HG03108 (cell line): ENCODE measurements around the gene FAM135A.

Experiments used
- ATAC-seq: cut with Tn5 transposase; IDR thresholded peaks from one replicate; pipeline ENCODE4 v1.9.1; 2021; ENCODE audit warnings: moderate library complexity; ENCODE audit not compliant: unreplicated experiment

Gene FAM135A

DNA sequence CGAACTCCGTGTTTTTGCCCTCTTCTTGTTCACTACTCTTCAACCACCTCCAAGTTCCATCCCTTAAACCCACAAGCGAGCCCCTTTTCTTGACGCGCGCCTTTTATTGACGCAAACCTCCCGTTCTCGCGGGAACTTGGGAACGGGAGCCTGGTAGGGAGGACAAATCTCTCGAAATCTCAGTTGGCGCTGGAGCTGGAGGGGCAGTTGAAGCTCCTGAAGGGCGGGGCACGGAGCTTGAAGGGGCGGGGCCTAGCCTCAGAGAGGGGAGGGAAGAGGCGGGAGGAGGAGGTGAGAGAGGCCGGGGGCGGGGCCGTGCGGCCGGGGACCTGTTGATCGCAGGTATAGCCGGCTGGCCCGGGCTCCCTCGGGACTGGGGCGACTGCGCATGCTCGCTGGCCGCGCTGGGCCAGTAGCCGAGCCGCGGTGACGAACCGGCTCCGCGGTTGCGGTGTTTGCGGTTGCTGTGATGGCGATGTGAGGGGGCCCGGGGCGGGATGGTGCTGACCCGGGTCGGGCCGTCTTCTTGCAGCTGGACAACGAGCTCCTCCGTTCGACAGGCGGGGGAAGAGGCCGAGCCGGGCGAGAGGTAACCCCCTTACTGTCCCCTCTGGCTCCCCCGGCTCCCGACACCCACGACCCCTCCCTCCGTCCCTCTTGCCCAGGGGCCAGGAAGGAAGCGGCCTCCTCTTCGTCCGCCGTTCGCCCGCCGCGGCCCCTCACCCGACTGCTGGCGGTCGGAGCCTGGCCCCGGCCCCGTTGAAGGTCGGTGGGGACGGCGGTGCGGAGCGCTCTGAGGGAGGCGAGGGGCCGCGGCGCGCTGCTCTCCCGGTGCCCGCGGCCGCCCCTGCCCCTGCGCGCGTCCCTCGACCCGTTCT, at the start of gene FAM135A:
Gene FAM135A, plus strand, starts transcription at position 395 of the 878 bp plus-strand sequence. CDS start 14,835 bp downstream, outside the sequence.
- ATAC-seq: peak; percentile 85

DNA sequence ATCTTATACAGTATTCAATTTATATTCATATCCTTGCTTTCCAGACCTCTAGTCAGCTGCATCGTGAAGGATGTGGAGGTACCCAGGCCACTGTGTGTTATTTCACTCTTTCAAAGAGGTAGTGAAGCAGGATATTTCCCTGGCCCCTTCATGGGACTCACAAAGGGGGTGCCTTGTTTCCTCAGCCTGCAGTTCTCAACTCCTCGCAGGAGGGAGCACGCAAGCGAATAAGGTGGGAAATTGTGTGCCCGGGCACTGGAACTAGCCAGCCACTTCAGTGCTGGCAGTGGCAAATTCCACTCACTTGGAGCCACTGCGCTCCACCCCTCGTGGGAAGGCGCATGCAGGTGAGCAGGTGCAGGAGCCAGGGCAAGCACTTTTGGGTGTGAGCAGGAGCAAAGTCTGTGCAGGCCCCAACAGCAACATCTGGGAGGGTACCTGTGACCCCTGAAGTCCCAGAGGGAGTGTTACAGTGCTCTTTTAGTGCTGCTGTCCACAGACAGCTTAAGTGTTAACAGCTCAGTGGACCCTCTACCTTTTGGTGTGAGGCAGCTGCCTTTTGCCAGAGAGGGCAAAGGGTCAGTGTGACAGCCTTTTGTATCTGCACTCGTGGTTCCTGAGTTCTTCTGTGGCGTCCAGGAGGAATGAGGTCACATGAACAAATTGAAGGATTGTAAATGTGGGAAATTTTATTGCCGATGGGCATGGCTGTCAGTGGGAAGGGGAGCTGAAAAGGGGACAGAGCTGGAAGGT, 49.4 kb upstream of the FAM135A start:
- no peak for ATAC-seq

DNA sequence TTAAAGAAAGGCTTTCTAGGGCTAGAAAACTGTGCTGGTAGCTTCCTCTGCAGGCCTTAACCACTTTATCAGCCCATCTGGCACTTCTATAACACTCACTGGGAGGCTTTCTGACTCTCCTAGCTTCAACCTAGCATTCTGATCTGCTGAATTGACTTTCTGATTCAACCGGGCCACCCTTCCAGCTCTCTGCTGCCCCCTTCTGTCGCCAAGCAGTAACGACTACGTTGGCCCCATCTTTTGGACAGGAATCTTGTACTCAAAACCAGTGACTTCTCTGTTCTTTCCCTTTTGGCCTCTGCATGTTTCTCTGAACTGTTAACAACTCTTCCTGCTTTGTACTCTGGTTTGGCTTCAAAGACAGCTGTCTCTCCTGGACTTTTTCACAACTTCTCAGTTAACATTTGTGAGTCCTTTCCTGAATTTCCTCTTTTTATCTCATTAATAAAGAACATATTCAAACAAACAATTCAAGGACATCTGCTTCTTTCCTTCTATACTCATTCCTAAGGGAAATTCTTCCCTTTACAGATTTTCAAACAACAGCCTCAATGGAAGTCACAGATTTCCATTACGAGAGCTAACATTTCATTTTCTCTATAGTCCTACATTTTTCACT, 43.9 kb upstream of the FAM135A start:
- no peak for ATAC-seq

DNA sequence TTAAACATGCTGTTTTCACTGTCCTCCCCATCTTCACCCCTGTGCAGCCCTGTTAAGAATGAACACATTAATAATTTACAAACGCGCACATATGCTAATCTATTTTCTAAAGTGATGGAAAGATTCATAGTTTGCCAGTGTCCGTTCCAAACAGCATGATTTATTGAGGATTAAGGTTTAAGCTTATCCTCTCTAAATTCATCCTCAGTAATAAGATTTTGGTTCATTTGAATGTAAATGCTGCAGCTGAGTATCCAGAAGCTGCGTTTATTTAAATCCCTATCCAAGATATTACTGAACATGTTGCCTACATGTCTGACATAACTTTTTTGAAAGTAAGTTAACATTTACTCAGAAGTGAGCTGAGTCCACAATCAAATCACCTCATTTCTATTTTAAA, 42.8 kb upstream of the FAM135A start:
- no peak for ATAC-seq

DNA sequence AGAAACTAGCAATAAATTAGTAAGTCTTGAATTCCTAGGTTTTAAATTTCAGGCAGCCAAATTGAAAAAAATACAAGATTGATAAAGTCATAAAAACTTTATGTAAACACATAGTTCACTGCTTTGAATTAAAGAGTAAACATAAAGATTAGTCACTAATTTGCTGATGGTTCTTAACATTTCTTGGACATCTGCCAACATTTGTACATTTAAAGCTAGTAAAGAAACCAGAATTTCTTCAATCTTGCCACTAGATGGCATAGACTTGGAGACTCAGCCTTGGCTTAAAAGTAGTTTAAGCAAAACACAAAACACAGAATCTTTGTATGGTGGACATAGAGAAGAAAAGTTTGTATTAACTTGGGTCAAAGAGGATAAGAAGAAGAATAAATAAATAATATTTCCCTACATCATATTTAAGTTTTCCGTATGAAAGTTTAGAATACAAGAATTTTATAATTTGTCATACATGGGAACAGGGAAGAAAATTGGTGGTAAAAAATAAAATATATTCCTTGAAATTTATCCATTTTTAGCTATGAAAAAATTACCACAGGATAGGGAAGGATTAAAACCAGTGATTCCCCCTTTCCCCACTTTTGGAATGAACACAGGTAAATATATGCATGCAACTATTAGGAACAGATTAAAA, 41.7 kb upstream of the FAM135A start:
- ATAC-seq: peak; percentile 47

DNA sequence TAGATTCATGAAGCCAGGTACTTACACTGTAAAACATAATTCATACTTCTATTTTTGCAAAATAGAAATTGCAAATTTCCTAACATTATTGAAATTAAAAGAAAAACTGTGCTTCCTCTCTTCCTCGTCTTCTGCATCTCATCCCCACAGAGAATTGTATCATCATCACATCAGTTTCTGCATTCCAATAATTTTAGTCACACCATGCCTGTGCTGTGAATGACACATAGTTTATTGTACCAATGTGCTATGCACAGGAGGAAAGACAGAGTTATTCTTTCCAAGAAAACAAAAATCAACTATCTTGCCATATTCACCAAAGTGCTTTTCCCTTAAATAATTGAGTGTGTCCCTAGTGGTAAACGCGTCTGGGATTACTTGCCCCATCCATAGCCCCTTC, 38.1 kb upstream of the FAM135A start:
- no peak for ATAC-seq

DNA sequence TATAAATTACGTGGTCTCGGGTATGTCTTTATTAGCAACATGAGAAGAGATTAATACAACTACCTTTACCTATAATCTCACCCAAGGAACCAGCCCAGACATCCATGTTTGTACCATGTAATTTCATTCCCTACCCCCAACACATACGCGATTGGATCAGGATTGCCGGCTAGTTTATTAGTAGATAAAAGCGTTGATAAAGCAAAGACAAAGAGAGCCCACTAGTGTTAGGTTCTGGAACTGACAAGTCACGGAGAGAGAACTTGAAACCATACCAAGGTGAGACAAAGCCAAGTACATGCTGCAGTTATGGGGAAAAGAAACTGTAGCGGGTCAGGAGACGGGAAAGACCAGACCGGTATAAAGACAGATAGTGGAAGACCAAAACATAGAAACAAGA, 37.4 kb upstream of the FAM135A start:
- ATAC-seq: no peak

DNA sequence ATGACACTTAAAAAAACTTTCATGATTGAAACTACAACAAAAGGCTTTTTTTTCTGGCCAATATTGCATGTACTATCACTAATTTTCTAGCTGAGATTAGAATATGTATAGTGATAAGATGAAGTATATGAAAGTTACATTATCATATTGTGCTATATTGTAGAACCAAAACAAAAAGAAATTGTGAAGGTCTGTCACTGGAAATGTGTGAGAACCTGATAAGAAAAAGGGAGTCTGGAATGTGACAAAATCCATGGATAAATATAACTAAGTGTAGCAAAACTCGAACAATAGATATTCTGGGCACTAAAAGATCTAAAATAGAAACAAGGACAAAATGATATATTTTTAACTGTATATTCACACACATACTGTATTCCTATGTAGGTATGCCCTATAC, 36.7 kb upstream of the FAM135A start:
- no peak for ATAC-seq

DNA sequence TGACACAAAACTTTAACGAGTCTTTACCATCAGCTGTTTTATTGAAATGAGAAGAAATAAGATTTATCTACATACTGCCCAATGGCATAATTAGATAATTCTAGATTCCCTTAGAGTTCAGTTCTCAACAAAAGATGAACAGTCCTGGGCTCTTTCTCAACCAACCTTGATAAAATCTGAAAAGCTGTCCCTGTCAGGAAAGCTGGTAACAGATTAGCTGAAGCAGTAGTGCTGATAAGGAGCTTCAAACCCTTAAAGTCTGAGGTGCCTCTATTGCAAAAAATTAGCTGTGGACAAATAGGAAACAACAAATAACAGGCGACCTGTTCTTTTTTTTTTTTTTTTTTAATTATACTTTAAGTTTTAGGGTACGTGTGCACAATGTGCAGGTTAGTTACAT, 35.9 kb upstream of the FAM135A start:
- no peak for ATAC-seq

DNA sequence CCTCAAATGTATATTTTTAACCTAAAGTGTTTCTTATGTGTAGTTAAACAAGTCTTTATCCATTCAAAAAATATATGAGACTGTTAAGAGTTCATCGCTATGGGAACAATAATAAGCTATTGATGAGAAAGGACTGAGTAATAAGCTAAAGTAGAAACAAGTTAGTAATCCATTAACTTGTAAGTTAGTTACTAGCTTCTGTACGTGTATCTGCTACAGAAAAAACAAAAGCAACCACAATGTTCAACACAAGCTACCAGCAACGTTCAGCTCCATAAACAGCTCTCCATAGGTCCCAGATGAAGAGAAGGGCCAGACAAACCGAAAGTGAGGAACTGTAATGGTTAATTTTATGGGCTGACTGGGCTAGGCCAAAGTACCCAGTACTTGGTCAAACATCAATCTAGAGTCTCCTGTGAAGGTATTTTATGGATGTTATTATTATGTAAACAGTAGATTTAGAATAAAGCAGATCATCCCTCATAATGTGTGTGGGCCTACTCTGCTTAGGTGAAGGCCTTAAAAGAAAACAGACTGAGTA, 33.8 kb upstream of the FAM135A start:
- no peak for ATAC-seq

DNA sequence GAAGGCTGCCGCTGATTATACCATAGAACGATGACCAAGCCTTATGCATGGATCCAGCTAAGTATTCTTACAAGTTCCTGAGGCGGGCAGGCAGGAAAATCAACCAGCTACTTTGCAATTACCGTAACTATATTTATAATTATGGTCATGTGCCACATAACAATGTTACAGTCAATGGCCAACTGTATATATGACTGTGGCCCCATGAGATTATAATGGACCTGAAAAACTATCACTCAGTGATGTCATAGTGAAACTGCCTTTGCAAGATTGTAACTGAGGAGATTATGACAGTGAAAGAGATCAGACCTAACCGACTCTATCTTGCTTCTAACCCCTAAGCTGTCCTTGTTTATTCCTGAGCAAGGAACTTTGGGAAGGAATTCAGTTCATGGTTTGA, 33.1 kb upstream of the FAM135A start:
- ATAC-seq: peak; percentile 81

DNA sequence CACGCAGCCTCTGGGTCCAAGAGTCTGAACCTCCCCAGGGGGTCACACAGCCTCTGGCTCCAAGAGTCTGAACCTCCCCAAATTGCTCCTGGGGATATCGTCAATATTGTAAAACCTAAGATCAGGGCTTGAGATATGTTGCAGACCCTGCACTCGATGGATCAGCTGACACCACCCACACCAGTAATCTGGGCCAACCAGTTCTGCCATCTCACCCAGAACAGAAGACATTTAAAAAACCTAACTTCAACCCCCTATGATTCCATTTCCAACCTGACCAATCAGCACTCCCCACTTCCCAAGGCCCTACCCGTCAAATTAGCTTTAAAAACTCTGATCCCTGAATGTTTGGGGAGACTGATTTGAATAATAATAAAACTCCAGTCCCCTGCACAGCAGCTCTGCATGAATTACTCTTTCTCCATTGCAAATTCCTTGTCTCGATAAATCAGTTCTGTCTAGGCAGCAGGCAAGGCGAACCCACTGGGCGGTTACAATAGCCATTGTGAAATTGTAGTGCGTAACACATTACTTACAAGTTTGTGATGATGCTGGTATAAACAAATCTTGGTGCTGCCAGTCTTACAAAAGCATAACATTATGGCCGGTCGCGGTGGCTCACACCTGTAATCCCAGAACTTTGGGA, 32.4 kb upstream of the FAM135A start:
- no peak for ATAC-seq

DNA sequence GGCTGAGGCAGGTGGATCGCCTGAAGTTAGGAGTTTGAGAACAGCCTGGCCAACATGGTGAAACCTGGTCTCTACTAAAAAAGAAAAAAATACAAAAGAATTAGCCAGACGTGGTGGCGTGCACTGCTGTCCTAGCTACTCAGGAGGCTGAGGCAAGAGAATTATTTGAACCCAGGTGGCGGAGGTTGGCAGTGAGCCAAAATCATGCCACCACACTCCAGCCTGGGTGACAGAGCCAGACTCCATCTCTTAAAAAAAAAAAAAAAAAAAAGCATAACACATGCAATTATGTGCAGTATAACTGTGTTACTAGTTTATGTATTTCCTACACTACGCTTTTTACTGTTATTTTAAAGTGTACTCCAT, 31.9 kb upstream of the FAM135A start:
- no peak for ATAC-seq

DNA sequence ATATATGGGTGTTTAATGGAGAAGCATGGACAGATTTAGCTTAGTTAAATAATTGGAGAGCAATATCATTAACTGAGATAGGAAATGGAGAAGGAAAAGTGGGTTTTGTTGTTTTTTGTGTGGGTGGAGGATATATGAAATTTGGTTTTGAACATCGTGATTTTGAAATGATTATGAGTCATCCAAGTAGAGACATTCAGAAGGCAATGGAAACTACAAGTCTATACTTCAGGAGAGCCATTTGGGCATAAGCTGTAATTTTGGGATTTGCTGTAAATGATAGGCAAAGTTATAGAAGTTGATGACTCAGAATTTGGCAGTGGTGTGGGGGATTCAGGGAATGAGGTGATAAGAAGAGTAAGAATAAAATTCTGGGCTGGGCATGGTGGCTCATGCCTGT, 27.4 kb upstream of the FAM135A start:
- ATAC-seq: no peak

DNA sequence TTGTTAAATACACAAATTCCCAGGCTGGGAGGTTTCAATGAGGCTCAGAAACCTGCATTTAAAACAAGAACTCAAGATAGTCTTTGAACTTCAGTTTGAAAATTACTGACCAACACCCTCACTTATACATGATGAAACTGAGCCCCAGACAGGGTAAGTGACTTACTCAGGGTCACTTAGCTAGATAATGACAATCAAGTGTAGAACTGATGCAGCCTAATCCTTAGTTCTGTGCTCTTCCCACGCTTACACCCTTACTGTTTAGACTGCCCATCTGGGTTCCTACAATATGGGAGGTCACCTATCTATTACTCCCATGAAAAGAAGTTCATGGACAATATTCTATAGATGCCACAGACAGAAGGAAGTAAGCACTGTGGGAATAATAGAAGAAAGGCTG, 24.5 kb upstream of the FAM135A start:
- ATAC-seq: no peak

DNA sequence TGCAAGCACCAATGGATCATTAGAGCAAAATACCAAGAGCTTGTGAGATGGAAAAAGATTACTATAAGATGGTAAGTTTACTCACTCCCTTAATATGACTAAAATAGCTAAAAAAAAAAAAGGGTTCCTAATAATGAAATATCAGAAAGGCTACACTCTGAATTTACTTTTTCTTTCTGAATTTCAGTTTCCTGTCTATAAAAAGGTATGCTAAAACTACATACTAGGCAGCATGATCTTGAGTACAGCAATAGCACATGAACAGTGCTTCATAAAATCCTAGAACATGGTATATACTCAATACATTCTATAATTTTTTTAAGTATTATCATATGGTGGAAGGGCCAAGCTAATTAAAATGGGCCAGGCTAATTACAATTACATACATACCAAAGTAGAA, 24.0 kb upstream of the FAM135A start:
- no peak for ATAC-seq

DNA sequence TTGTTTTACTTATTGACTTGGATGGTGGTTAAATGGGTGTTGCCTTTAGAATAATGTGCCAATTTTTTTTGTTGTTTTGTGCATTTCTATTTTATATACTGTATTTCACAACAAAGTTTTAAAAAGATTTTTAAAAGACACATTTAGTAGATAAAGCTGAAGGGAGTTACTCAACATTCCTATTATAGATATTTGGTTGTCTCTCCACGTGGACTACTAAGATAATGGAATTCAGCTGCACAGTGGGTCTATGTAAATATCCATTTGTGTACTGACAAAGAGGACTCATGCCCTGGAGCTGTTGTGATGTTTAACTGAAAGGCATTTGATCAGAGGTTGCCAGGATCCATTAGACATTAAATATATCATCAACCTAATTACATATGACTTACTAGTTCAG, 23.2 kb upstream of the FAM135A start:
- ATAC-seq: no peak

DNA sequence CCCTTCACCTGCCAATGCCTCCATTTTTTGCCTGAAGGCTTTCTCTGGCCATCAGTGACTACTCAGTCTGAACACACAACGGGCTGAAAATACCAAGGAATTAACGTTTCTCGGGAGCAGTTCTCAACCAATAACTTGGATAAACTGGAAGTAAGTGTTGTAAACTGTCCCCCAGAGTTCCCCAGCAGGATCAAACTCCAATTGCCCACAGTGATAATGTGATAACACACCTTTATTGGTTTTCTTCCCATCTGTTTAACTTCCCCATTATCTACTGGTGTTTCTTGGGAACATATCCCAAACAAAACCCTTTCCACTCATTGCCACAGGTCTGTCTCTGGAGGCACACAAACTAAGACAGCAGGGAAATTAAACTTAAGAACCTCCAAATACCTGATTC, 21.8 kb upstream of the FAM135A start:
- ATAC-seq: no peak

DNA sequence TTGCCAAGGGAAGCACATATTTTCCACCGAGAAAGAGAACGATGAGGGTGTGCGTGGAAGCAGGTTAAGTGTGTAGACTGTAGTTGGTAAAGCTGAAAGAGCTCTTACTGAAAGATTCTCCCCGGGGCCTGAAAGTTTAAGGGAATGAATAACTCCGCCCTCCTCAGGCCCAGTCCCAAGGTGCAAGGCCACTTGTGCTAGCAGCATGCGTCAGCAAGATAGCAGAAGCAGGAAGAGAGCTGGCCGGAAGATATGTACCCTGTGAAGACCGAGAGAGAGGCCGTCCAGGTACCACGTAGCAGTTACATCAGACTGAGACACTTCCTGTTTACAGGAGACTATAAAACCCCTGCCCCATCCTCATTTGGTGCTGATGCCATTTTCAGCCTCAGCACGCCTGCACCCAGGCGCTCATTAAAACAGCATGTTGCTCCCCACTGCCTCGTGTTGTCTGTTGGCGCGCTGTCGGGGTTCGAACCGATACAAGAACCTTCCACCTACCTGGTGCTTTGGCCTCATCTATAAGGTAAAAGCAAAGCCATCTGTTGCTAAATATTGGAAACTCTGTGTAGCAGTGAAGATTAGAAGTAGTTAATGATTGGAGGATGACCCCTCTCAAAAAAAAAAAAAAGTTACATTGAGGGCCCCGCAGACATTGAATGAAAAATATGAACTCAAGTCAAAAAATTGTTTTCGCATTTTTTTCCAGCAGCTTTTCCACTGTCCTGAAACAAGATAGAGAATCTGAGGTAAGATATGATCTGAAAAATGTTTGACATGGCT, 18.6 kb upstream of the FAM135A start:
- ATAC-seq: no peak

DNA sequence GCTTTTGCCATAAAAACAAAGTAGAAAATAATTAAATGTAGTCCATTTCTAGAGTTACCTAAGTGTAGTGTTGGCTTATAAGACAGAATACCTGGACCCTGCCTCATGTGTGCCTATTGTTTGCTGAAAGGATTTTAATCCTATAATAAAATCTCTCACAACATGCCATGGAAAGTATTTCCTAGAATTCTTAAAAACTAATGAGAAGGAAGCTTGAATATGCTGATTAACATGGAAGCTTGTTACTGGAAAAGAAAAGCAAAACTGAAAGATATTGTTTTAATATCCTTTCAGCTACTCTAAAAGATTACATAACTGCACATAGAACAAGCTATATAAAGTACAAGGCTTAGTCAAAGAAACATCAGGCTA, 18.0 kb upstream of the FAM135A start:
- ATAC-seq: no peak
